Ammon's horn (tissue), 1 donor: ENCODE measurements around the gene PAPPA2.
"Not testable (repeated sequence)": the region's sequence is repeated elsewhere in the genome, so short reads cannot be mapped to it uniquely, and the experiment has no call there.

ENCODE experiments used
- DNase-seq: peaks from one replicate; pipeline ENCODE4 v3.0.0-alpha.2; 2016; ENCODE audit warnings: low spot score

PAPPA2 gene, protein sequence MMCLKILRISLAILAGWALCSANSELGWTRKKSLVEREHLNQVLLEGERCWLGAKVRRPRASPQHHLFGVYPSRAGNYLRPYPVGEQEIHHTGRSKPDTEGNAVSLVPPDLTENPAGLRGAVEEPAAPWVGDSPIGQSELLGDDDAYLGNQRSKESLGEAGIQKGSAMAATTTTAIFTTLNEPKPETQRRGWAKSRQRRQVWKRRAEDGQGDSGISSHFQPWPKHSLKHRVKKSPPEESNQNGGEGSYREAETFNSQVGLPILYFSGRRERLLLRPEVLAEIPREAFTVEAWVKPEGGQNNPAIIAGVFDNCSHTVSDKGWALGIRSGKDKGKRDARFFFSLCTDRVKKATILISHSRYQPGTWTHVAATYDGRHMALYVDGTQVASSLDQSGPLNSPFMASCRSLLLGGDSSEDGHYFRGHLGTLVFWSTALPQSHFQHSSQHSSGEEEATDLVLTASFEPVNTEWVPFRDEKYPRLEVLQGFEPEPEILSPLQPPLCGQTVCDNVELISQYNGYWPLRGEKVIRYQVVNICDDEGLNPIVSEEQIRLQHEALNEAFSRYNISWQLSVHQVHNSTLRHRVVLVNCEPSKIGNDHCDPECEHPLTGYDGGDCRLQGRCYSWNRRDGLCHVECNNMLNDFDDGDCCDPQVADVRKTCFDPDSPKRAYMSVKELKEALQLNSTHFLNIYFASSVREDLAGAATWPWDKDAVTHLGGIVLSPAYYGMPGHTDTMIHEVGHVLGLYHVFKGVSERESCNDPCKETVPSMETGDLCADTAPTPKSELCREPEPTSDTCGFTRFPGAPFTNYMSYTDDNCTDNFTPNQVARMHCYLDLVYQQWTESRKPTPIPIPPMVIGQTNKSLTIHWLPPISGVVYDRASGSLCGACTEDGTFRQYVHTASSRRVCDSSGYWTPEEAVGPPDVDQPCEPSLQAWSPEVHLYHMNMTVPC (N-terminal part only)

DNA sequence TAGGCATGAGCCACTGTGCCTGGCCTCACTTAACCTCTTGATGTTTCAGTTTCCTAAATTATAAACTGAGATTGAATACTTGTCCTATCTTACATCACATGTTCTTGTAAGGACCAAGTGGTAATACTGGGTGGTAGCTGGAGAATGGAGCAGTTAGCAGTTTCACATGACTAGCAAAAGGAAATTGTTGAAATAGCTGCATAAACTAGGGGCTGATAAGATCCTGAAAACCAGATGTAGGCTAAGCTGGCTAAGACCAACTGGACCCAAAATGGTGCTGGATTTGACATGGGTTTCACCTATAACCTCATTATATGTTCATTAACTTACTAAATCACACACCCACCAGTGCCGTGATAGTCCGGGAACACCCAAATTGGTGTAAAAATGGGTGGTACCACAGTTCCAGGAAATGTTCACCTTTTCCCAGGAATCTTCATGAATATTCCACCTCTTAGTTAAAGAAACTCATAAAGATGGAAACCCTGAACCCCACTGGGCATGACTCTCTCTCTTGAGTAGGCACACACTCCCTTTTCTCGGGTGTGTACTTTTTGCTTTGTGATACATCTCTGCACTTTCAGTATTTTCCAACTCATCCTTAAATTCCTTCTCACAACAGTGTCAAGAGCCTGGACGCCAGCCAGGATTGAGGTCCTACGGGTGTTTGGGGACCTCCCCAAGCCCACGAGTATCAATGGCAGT, at the start of gene PAPPA2:
Gene PAPPA2 (plus strand): TSS at position 502 of the 705 bp plus-strand sequence. CDS start 93,148 bp downstream, outside the sequence.
- DNase-seq, result no peak

DNA sequence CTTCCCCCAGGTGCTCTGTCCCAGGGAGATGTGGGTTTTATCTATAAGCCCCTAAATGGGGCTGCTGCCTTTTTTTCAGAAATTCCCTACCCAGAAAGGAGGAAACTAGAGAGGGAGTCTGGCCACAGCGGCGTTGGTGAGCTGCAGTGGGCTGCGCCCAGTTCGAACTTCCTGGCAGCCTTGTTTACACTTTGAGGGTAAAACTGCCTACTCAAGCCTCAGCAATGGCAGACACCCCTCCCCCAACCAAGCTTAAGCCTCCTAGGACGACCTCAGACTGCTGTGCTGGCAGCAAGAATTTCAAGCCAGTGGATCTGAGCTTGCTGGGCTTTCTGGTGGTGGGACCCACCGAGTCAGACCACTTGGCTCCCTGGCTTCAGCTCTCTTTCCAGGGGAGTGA, 46.2 kb upstream of the PAPPA2 start:
- DNase-seq, result no peak

GRCh38 chr1:176419608-176420007, 43.4 kb upstream of the PAPPA2 start:
- not testable (repeated sequence) for DNase-seq

GRCh38 chr1:176434234-176434633, 28.7 kb upstream of the PAPPA2 start:
- no peak for DNase-seq

DNA sequence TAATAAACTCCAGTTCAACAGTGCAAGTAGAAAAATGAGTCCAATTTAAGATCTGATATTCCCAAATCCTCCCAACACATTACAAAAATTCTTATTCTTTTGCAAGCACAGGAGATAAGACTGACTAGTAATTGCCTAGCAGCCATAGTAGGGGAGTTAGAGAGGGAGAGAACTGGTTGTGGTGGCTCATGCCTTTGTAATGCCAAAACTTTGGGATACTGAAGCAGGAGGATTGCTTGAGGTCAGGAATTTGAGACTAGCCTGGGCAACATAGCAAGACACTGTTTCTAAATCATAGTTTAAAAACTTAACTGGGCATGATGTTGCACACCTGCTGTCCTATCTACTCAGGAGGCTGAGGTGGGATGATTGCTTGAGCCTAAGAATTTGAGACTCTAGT, 26.7 kb upstream of the PAPPA2 start:
- DNase-seq, result no peak

DNA sequence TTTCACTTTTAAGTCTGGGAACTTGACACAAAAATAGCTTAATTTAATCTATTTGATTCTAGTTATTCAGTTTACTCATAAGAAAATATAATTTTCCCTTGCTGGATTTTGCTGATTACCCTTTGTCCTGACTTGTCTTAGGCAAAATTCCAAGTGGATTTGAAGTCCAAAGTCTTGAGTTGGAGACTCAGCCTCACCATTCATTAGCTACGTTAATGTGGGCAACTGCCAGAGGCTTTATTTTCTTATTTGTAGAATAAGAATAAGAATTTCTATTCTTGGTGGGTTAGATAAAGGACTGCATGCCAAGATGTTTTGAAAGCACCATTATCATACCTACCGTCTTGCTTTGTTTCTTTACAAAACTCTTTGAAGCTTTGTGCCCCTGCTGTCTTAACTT, 22.8 kb upstream of the PAPPA2 start:
- no peak for DNase-seq

GRCh38 chr1:176444286-176444685, 18.7 kb upstream of the PAPPA2 start:
- DNase-seq, result no peak

GRCh38 chr1:176445402-176445801, 17.6 kb upstream of the PAPPA2 start:
- DNase-seq, result no peak

- DNase-seq, result no peak
Measured at GRCh38 chr1:176448340-176448739, 14.6 kb upstream of the PAPPA2 start.

GRCh38 chr1:176450526-176450925, 12.4 kb upstream of the PAPPA2 start:
- no peak for DNase-seq

GRCh38 chr1:176451741-176452140, 11.2 kb upstream of the PAPPA2 start:
- DNase-seq, result not testable (repeated sequence)

GRCh38 chr1:176456795-176457194, 6.2 kb upstream of the PAPPA2 start:
- DNase-seq, result no peak

- DNase-seq, result no peak
Measured at GRCh38 chr1:176460544-176461336, 2.2 kb upstream of the PAPPA2 start.

DNA sequence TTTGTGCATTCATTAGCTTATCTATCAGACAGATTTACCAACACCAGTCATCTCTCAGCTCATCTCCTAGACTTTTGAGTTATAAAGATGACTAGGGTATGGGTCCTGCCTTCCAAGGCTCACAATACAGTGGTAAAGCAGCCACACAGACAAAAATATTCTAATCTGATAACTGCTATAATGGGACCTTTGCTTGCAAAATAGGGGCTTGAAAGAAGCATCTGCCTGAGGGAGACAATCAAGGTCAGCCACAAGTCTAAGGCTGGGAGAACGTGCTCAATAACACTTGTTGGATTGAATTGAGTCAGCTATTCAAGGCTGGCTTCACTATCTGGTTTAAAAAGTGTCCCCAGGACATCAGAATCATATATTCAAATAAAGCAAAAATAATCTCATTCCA, 1.4 kb upstream of the PAPPA2 start:
- no peak for DNase-seq

DNA sequence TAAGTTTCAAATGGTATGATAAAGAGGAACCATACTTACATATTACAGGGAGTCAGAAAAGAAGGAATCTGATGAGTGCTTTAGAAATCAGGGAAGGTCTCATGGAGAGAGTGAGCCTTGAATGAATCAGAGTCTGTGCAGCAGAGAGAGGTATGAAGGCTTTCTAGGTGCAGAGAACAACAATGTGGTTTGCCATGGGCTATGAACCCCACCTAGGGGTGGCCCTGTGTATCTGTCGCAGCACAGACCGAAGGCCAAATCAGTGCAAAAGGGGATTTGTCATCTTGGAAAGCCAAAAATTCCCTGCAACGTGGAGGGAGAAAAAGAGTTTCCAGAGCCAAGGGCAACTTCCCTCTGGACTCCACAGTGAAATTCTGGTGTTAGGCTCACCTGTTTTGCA, 3.5 kb downstream of the PAPPA2 start:
- no peak for DNase-seq

DNA sequence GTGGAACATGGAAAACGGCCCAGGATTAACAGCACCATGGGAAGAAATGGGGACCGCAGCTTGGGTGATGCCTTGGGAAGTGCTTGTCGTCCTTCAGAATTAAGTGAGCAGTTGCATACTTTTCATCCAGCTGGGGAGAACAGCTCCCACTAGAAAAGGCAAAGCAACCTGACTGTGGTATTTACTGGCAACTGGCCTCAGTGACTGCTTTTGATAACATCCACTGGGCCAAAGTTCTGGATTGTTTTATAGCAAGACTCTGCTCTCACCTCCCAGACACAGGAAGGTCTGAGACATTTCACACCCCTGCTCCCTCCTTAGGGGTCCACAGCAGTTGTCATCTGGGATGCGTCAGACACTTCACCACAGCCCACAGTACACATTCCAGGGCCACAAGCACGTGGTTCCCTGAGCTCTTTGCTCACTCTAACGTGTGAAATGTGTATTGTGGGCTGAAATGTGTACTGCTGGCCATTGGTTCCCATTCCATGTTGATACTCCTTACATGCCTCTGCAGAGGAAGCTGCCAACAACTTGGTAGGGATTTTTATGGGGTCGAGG, 6.6 kb downstream of the PAPPA2 start:
- DNase-seq, result no peak

- DNase-seq, result no peak
Measured at GRCh38 chr1:176471338-176472121, 8.6 kb downstream of the PAPPA2 start.

GRCh38 chr1:176479971-176480370, 17.0 kb downstream of the PAPPA2 start:
- DNase-seq, result no peak

- no peak for DNase-seq
Measured at GRCh38 chr1:176480750-176481149, 17.8 kb downstream of the PAPPA2 start.

DNA sequence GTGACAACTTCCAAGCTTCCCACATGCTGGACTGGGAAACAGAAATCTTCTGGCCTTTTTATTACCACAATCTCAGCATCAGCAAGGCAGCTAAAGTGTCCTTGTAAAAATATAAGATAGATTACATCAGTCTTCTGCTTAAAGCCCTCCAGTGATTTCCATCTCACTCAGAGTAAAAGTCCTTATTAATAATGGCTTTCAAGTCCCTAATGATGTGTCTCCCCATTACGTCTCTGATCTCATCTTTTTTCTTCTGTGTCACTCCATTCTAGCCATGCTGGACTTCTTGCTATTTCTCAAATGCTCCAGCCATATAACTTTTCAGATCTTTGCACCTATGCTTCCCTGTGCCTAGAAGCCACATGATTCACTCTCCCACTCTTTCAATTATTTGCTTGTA, 22.1 kb downstream of the PAPPA2 start:
- no peak for DNase-seq
